AG04450 (cell line): ENCODE data around the gene TMEFF2. TPM values are rescaled to one million over a fixed set of nuclear protein-coding genes. Genes with fewer than 3 reads are reported as not detected.

Experiments
- CTCF ChIA-PET: fragments of 300-600, 350-600 bp; formaldehyde crosslinking; extraction: SDS; loops from one replicate; lab custom pipeline; 2022; ENCODE audit warnings: antibody characterized with exemption, inconsistent platforms; lab: Charles Lee
- POLR2A ChIA-PET: fragments of 350-600 bp; formaldehyde crosslinking; extraction: SDS; loops from one replicate; lab custom pipeline; 2021; ENCODE audit warnings: antibody characterized with exemption, inconsistent platforms; lab: Yijun Ruan, JAX
- DNase-seq: peaks from one replicate; pipeline ENCODE4 v3.0.0-alpha.2; 2011; ENCODE audit warnings: low read depth, low spot score
- H3K27ac ChIP-seq: one replicate; pipeline ENCODE4 v1.5.1; 2012; ENCODE audit warnings: low read depth, low read length, control low read depth
- H3K27me3 ChIP-seq: one replicate; pipeline ENCODE4 v1.6.0; 2012; ENCODE audit warnings: low read length; ENCODE audit not compliant: control insufficient read depth, insufficient read depth
- H3K4me3 ChIP-seq: 2 replicates; pipeline ENCODE4 v1.5.1; 2011; ENCODE audit warnings: mild to moderate bottlenecking, low read depth, low read length, control low read depth
- H3K9me3 ChIP-seq: 2 replicates; pipeline ENCODE4 v1.5.1; 2012; ENCODE audit warnings: low read length; ENCODE audit not compliant: control insufficient read depth, insufficient read depth
- CTCF ChIP-seq: IDR thresholded peaks from 2 replicates; pipeline ENCODE4 v1.5.1; 2011; ENCODE audit warnings: low read depth, low read length, control low read depth, inconsistent platforms
- polyA plus RNA-seq: library from polyadenylated mRNA; depleted of rRNA; stranded (reverse); fragments of >200 nt; gene quantifications from 2 replicates; pipeline ENCODE4 v1.2.3, GENCODE V29; 2011

TMEFF2 gene
- polyA plus RNA-seq, 1 experiment = 4.1 TPM

GRCh38 chr2:192047315-192048107, 147.2 kb downstream of the TMEFF2 start:
- H3K27ac ChIP-seq = no peak overlapping the region
- no peak overlapping the region for H3K4me3 ChIP-seq
- ChIA-PET CTCF (interaction anchor here (0.5 to 1.4 kb wide), 3 partner anchors 115 to 546 kb away, joined by 3 to 5 read pairs (median 3); no protein-coding TSS in a partner anchor), POLR2A (no interaction called here)
- no peaks in the 10 kb centered on the region for H3K27me3 ChIP-seq
- DNase-seq = no peak
- no peak for TF ChIP-seq CTCF
- H3K9me3 ChIP-seq = no peaks in the 10 kb centered on the region

- no peak overlapping the region for H3K27ac ChIP-seq
- POLR2A ChIA-PET = no interaction called here
- TF ChIP-seq CTCF = no peak
- H3K27me3 ChIP-seq = no peaks in the 10 kb centered on the region
- CTCF ChIA-PET = interaction anchor here (0.5 kb wide), 1 partner anchor 11 kb away, joined by 7 read pairs; no protein-coding TSS in a partner anchor
- DNase-seq = no peak
- H3K9me3 ChIP-seq = no peaks in the 10 kb centered on the region
- no peak overlapping the region for H3K4me3 ChIP-seq
These were observed 150.2 kb downstream of the TMEFF2 start for GRCh38 chr2:192044496-192044895.

GRCh38 chr2:192043216-192043870, 151.4 kb downstream of the TMEFF2 start:
- DNase-seq = no peak
- Histone ChIP-seq H3K27ac (no peak overlapping the region), H3K27me3 (no peaks in the 10 kb centered on the region), H3K9me3 (no peaks in the 10 kb centered on the region), H3K4me3 (no peak overlapping the region)
- no peak for TF ChIP-seq CTCF
- POLR2A ChIA-PET = no interaction called here
- CTCF ChIA-PET = interaction anchor here (1.0 kb wide), 1 partner anchor 119 kb away, joined by 3 read pairs; no protein-coding TSS in a partner anchor

- no peak for TF ChIP-seq CTCF
- no peaks in the 10 kb centered on the region for H3K27me3 ChIP-seq
- H3K4me3 ChIP-seq = no peak overlapping the region
- ChIA-PET CTCF (interaction anchor here (1.0 kb wide), 1 partner anchor 120 kb away, joined by 3 read pairs; no protein-coding TSS in a partner anchor), POLR2A (no interaction called here)
- H3K9me3 ChIP-seq = no peaks in the 10 kb centered on the region
- DNase-seq = no peak
- no peak overlapping the region for H3K27ac ChIP-seq
These were observed 152.6 kb downstream of the TMEFF2 start for GRCh38 chr2:192042126-192042525.

GRCh38 chr2:192038110-192038509, 156.6 kb downstream of the TMEFF2 start:
- no peaks in the 10 kb centered on the region for H3K27me3 ChIP-seq
- H3K27ac ChIP-seq = no peak overlapping the region
- CTCF ChIA-PET = no interaction called here
- no peak for TF ChIP-seq CTCF
- no peak overlapping the region for H3K4me3 ChIP-seq
- DNase-seq = no peak
- no peaks in the 10 kb centered on the region for H3K9me3 ChIP-seq
- POLR2A ChIA-PET = no interaction called here
